ENCODE measurements around the gene RAB3D. TPM values are rescaled to one million over a fixed set of nuclear protein-coding genes. Genes with fewer than 3 reads are reported as not detected.

Gene RAB3D
- total and polyA plus RNA-seq, 2 donors (not counting 1 experiment from before 2014, with no cell fraction given) = 11.5 to 20.0 TPM

DNA sequence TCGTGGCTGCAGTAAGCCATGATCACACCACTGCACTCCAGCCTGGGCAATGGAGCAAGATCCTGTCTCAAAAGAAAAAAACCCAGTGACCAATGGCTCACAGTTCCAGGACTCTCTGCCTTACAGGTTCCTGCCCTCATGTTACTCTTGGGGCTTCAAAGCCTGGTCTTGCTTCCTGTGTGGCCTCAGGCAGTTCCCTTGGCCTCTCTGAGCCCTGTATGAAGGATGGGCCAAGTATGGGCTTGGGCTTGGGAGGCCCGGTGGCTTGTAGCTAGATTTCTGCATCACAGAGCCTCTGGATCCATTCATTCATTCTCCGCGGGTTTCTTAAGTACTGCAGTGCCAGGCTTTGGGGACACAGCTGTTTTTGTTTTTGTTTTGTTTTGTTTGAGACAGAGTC is 44.3 kb downstream of the RAB3D start:
- H3K4me3 ChIP-seq (replicated peaks in 1 of 4; ENCODE audit: control extremely low read depth in 1 of 4, insufficient read depth in 1 of 4, low read depth in 3 of 4, low read length in 4 of 4) = no peak overlapping the region
- no peaks in the 10 kb centered on the region for H3K27me3 ChIP-seq (ENCODE audit: control insufficient read depth, insufficient read depth, low read length)
- H3K9me3 ChIP-seq (ENCODE audit: control insufficient read depth, insufficient read depth, low read depth, low read length) = no peaks in the 10 kb centered on the region
- no peaks in the 10 kb centered on the region for H4K20me1 ChIP-seq (ENCODE audit: control insufficient read depth, extremely low read depth, insufficient read depth, low read length)
- no peak overlapping the region for H2AFZ ChIP-seq (ENCODE audit: low read length)
- no peak overlapping the region for H3K9ac ChIP-seq (ENCODE audit: insufficient read depth, low read length)
- H3K4me1 ChIP-seq (ENCODE audit: control insufficient read depth, extremely low read depth, insufficient read depth, low read length) = peaks cover 2% of the 10 kb centered on the region
- H3K27ac ChIP-seq (ENCODE audit: insufficient read depth, low read length) = no peak overlapping the region
- H3K36me3 ChIP-seq (ENCODE audit: control insufficient read depth, insufficient read depth, low read length) = no peaks in the 10 kb centered on the region
- no peaks in the 10 kb centered on the region for H3K79me2 ChIP-seq (ENCODE audit: control insufficient read depth, insufficient read depth, low read length)
- no peak for DNase-seq (ENCODE audit: low read depth in 2 of 2)
- TF ChIP-seq CTCF (conservative IDR thresholded peaks at IDR 0.05 in 1 of 2, IDR thresholded peaks at IDR 0.05 in 1 of 2; ENCODE audit: low read depth in 1 of 2, low read length in 2 of 2) (no peak), EZH2 (IDR thresholded peaks at IDR 0.05; ENCODE audit: low read length, missing control alignments) (no peak)
- H3K4me2 ChIP-seq (ENCODE audit: extremely low read depth, insufficient read depth, low read length) = no peak overlapping the region

GRCh38 chr19:11293433-11294389 is 45.7 kb downstream of the RAB3D start:
- no peaks in the 10 kb centered on the region for H3K36me3 ChIP-seq (ENCODE audit: control insufficient read depth, insufficient read depth, low read length)
- no peak overlapping the region for H3K9ac ChIP-seq (ENCODE audit: insufficient read depth, low read length)
- peak overlapping the region; percentile 30 for H2AFZ ChIP-seq (ENCODE audit: low read length)
- TF ChIP-seq EZH2 (IDR thresholded peaks at IDR 0.05; ENCODE audit: low read length, missing control alignments) = no peak
- TF ChIP-seq CTCF (conservative IDR thresholded peaks at IDR 0.05 in 1 of 2, IDR thresholded peaks at IDR 0.05 in 1 of 2; ENCODE audit: low read depth in 1 of 2, low read length in 2 of 2) = peak; percentile 92 to 94
- H4K20me1 ChIP-seq (ENCODE audit: control insufficient read depth, extremely low read depth, insufficient read depth, low read length) = no peaks in the 10 kb centered on the region
- peaks cover 2% of the 10 kb centered on the region for H3K4me1 ChIP-seq (ENCODE audit: control insufficient read depth, extremely low read depth, insufficient read depth, low read length)
- H3K4me2 ChIP-seq (ENCODE audit: extremely low read depth, insufficient read depth, low read length) = peak overlapping the region; percentile 19
- H3K4me3 ChIP-seq (replicated peaks in 1 of 4; ENCODE audit: control extremely low read depth in 1 of 4, insufficient read depth in 1 of 4, low read depth in 3 of 4, low read length in 4 of 4) = peak overlapping the region in 2 of 4 experiments; percentile 28 to 43
- peak; percentile 86 to 88 for DNase-seq (ENCODE audit: low read depth in 2 of 2)
- H3K9me3 ChIP-seq (ENCODE audit: control insufficient read depth, insufficient read depth, low read depth, low read length) = no peaks in the 10 kb centered on the region
- no peak overlapping the region for H3K27ac ChIP-seq (ENCODE audit: insufficient read depth, low read length)
- no peaks in the 10 kb centered on the region for H3K27me3 ChIP-seq (ENCODE audit: control insufficient read depth, insufficient read depth, low read length)
- no peaks in the 10 kb centered on the region for H3K79me2 ChIP-seq (ENCODE audit: control insufficient read depth, insufficient read depth, low read length)

- Histone ChIP-seq H3K9me3 (ENCODE audit: control insufficient read depth, insufficient read depth, low read depth, low read length) (no peaks in the 10 kb centered on the region), H3K4me3 (replicated peaks in 1 of 4; ENCODE audit: control extremely low read depth in 1 of 4, insufficient read depth in 1 of 4, low read depth in 3 of 4, low read length in 4 of 4) (no peak overlapping the region), H3K27me3 (ENCODE audit: control insufficient read depth, insufficient read depth, low read length) (no peaks in the 10 kb centered on the region), H3K27ac (ENCODE audit: insufficient read depth, low read length) (no peak overlapping the region), H3K4me1 (ENCODE audit: control insufficient read depth, extremely low read depth, insufficient read depth, low read length) (peaks cover 2% of the 10 kb centered on the region), H3K36me3 (ENCODE audit: control insufficient read depth, insufficient read depth, low read length) (no peaks in the 10 kb centered on the region), H4K20me1 (ENCODE audit: control insufficient read depth, extremely low read depth, insufficient read depth, low read length) (no peaks in the 10 kb centered on the region), H3K4me2 (ENCODE audit: extremely low read depth, insufficient read depth, low read length) (no peak overlapping the region), H2AFZ (ENCODE audit: low read length) (no peak overlapping the region), H3K9ac (ENCODE audit: insufficient read depth, low read length) (no peak overlapping the region), H3K79me2 (ENCODE audit: control insufficient read depth, insufficient read depth, low read length) (no peaks in the 10 kb centered on the region)
- DNase-seq (ENCODE audit: low read depth in 2 of 2) = no peak
- TF ChIP-seq EZH2 (IDR thresholded peaks at IDR 0.05; ENCODE audit: low read length, missing control alignments) (no peak), CTCF (conservative IDR thresholded peaks at IDR 0.05 in 1 of 2, IDR thresholded peaks at IDR 0.05 in 1 of 2; ENCODE audit: low read depth in 1 of 2, low read length in 2 of 2) (no peak)
Measured at GRCh38 chr19:11291991-11292390, 47.5 kb downstream of the RAB3D start.
